ENCODE data around the gene PIAS1. TPM values are rescaled to one million over a fixed set of nuclear protein-coding genes. Genes with fewer than 3 reads are reported as not detected.

PIAS1 gene
- total RNA-seq, 3 donors from 2014 or later (not counting 1 experiment from before 2014, with no cell fraction given): 94.7 to 103 (median 99.2) TPM

GRCh38 chr15:68218331-68218730, 164.2 kb downstream of the PIAS1 start:
- Histone ChIP-seq H3K27me3 (ENCODE audit: control insufficient read depth, insufficient read depth, low read length) (no peaks in the 10 kb centered on the region), H3K36me3 (ENCODE audit: control insufficient read depth, insufficient read depth, low read length) (peaks cover 4% of the 10 kb centered on the region), H3K9me3 (ENCODE audit: control insufficient read depth, insufficient read depth, low read length) (no peaks in the 10 kb centered on the region), H3K4me3 (ENCODE audit: low read length) (no peak overlapping the region), H3K4me1 (ENCODE audit: control insufficient read depth, insufficient read depth, low read length) (no peaks in the 10 kb centered on the region), H3K27ac (ENCODE audit: low read length) (no peak overlapping the region)
- ATAC-seq (no peak), DNase-seq (no peak)
- no peak overlapping the region for H3K27ac Mint-ChIP-seq
- peaks cover 5% of the 10 kb centered on the region in 2 donors for H3K4me1 Mint-ChIP-seq
- H3K27me3 Mint-ChIP-seq (ENCODE audit: low read depth in 2 of 2): no peaks in the 10 kb centered on the region
- intact Hi-C loops (cut with micrococcal nuclease): no loop called here
- no peak overlapping the region for H3K4me3 Mint-ChIP-seq
- H3K36me3 Mint-ChIP-seq: no peaks in the 10 kb centered on the region
- H3K9me3 Mint-ChIP-seq: no peaks in the 10 kb centered on the region
- 94% methylated on average over 6 of the region's 8 CpGs for WGBS (ENCODE audit: insufficient coverage)
- no peak for TF ChIP-seq CTCF (IDR thresholded peaks at IDR 0.05)

GRCh38 chr15:68218847-68219798, 165.0 kb downstream of the PIAS1 start:
- Mint-ChIP-seq H3K27ac (no peak overlapping the region), H3K27me3 (ENCODE audit: low read depth in 2 of 2) (no peaks in the 10 kb centered on the region), H3K36me3 (no peaks in the 10 kb centered on the region), H3K4me1 (peaks cover 5% of the 10 kb centered on the region in 2 donors), H3K4me3 (no peak overlapping the region), H3K9me3 (no peaks in the 10 kb centered on the region)
- no peak overlapping the region for H3K27ac ChIP-seq (ENCODE audit: low read length)
- peaks cover 4% of the 10 kb centered on the region for H3K36me3 ChIP-seq (ENCODE audit: control insufficient read depth, insufficient read depth, low read length)
- no peak overlapping the region for H3K4me3 ChIP-seq (ENCODE audit: low read length)
- intact Hi-C loops (cut with micrococcal nuclease): no loop called here
- no peaks in the 10 kb centered on the region for H3K4me1 ChIP-seq (ENCODE audit: control insufficient read depth, insufficient read depth, low read length)
- 94% methylated on average over 9 of the region's 9 CpGs for WGBS (ENCODE audit: insufficient coverage)
- TF ChIP-seq CTCF (IDR thresholded peaks at IDR 0.05): no peak
- no peaks in the 10 kb centered on the region for H3K9me3 ChIP-seq (ENCODE audit: control insufficient read depth, insufficient read depth, low read length)
- DNase-seq: no peak
- no peak for ATAC-seq
- no peaks in the 10 kb centered on the region for H3K27me3 ChIP-seq (ENCODE audit: control insufficient read depth, insufficient read depth, low read length)

- Histone ChIP-seq H3K27me3 (ENCODE audit: control insufficient read depth, insufficient read depth, low read length) (no peaks in the 10 kb centered on the region), H3K4me1 (ENCODE audit: control insufficient read depth, insufficient read depth, low read length) (no peaks in the 10 kb centered on the region), H3K9me3 (ENCODE audit: control insufficient read depth, insufficient read depth, low read length) (no peaks in the 10 kb centered on the region), H3K27ac (ENCODE audit: low read length) (no peak overlapping the region), H3K36me3 (ENCODE audit: control insufficient read depth, insufficient read depth, low read length) (peaks cover 4% of the 10 kb centered on the region), H3K4me3 (ENCODE audit: low read length) (no peak overlapping the region)
- Mint-ChIP-seq H3K27me3 (ENCODE audit: low read depth in 2 of 2) (no peaks in the 10 kb centered on the region), H3K9me3 (no peaks in the 10 kb centered on the region), H3K36me3 (no peaks in the 10 kb centered on the region), H3K4me1 (peaks cover 9 to 14% of the 10 kb centered on the region in 2 donors), H3K27ac (no peak overlapping the region), H3K4me3 (no peak overlapping the region)
- no peak for DNase-seq
- no peak for TF ChIP-seq CTCF (IDR thresholded peaks at IDR 0.05)
- ATAC-seq: no peak
- intact Hi-C loops (cut with micrococcal nuclease): no loop called here
- WGBS (ENCODE audit: insufficient coverage): 91% methylated on average over 2 of the region's 2 CpGs
Observed at GRCh38 chr15:68220489-68220888, 166.4 kb downstream of the PIAS1 start.
